Liver (tissue), 3 donors: ENCODE results near the gene DDN.

ENCODE experiments used
- NR2F2 ChIP-seq: IDR thresholded peaks from 2 replicates; pipeline ENCODE4 v1.6.1; 2016; ENCODE audit warnings: antibody characterized with exemption
- SP1 ChIP-seq: IDR thresholded peaks from 2 replicates; pipeline ENCODE4 v1.6.1; 2018; ENCODE audit warnings: antibody characterized with exemption, mild to moderate bottlenecking
- TAF1 ChIP-seq: conservative IDR thresholded peaks from 2 replicates; pipeline ENCODE4 v1.6.1; 2016; ENCODE audit warnings: antibody characterized with exemption, mild to moderate bottlenecking
- YY1 ChIP-seq: IDR thresholded peaks from 2 replicates; pipeline ENCODE4 v1.6.1; 2016; ENCODE audit warnings: antibody characterized with exemption, mild to moderate bottlenecking
- TF ChIP-seq, protein P1 (sequence below): fragments of 150-350 bp; IDR thresholded peaks from 2 replicates; pipeline ENCODE4 v1.5.1; 2017; ENCODE audit warnings: improper control_type of control experiment, low read depth, low read length; ENCODE audit not compliant: missing input control
- TF ChIP-seq, protein P2 (sequence below): IDR thresholded peaks from 2 replicates; pipeline ENCODE4 v1.6.1; 2016; ENCODE audit warnings: antibody characterized with exemption
- donor health status: healthy.
- donor health status: healthy.

DNA sequence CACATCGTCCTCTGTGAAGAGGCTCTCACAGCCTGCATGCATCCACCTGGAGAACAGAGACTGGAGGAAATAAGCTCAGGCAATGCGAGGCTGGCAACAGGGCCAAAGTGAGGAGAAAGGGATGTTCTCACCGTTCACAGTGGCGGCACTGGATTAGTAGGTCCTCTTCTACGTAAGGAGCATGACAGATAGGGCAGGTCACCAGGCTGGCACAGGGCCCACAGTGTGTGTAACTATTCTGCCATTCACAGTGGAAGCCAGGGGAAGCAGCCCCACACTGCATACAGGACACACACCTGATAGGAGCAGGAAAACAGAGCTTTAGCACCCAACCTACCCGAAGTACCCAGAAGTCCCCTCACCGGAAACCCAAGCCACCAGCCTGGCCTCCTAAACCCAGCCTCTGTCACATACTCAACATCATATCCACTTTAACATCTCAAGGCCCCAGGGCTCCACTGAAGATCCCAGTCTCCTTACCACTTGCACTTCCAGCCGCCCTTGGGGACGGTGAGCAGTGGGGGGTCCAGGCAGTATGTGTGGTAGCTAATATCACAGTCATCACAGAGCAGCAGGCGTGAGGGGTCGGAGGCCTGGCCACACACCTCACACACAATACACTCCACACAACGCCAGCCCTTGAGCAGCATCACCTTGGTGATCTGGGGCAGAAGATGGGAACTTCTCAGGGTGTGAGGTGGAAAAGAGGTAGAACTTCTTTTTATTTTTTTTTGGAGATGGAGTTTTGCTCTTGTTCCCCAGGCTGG is 47.1 kb upstream of the DDN start:
- TF ChIP-seq, protein P1, sequence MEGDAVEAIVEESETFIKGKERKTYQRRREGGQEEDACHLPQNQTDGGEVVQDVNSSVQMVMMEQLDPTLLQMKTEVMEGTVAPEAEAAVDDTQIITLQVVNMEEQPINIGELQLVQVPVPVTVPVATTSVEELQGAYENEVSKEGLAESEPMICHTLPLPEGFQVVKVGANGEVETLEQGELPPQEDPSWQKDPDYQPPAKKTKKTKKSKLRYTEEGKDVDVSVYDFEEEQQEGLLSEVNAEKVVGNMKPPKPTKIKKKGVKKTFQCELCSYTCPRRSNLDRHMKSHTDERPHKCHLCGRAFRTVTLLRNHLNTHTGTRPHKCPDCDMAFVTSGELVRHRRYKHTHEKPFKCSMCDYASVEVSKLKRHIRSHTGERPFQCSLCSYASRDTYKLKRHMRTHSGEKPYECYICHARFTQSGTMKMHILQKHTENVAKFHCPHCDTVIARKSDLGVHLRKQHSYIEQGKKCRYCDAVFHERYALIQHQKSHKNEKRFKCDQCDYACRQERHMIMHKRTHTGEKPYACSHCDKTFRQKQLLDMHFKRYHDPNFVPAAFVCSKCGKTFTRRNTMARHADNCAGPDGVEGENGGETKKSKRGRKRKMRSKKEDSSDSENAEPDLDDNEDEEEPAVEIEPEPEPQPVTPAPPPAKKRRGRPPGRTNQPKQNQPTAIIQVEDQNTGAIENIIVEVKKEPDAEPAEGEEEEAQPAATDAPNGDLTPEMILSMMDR: no peak
- no peak for TF ChIP-seq TAF1
- TF ChIP-seq NR2F2: no peak
- TF ChIP-seq, protein P2, sequence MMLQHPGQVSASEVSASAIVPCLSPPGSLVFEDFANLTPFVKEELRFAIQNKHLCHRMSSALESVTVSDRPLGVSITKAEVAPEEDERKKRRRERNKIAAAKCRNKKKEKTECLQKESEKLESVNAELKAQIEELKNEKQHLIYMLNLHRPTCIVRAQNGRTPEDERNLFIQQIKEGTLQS: no peak
- TF ChIP-seq YY1: no peak
- TF ChIP-seq SP1: no peak
